GM18526 (cell line): Measurements from ENCODE around the gene ZBTB40.
A peak's percentile ranks its signal among the peaks of the same experiment; 100 is the strongest.

Source experiments
- POLR2A ChIP-seq: IDR thresholded peaks from 3 replicates; pipeline ENCODE4 v1.6.1; 2011; ENCODE audit not compliant: insufficient read length; ENCODE audit errors: extremely low read depth

Gene ZBTB40, protein sequence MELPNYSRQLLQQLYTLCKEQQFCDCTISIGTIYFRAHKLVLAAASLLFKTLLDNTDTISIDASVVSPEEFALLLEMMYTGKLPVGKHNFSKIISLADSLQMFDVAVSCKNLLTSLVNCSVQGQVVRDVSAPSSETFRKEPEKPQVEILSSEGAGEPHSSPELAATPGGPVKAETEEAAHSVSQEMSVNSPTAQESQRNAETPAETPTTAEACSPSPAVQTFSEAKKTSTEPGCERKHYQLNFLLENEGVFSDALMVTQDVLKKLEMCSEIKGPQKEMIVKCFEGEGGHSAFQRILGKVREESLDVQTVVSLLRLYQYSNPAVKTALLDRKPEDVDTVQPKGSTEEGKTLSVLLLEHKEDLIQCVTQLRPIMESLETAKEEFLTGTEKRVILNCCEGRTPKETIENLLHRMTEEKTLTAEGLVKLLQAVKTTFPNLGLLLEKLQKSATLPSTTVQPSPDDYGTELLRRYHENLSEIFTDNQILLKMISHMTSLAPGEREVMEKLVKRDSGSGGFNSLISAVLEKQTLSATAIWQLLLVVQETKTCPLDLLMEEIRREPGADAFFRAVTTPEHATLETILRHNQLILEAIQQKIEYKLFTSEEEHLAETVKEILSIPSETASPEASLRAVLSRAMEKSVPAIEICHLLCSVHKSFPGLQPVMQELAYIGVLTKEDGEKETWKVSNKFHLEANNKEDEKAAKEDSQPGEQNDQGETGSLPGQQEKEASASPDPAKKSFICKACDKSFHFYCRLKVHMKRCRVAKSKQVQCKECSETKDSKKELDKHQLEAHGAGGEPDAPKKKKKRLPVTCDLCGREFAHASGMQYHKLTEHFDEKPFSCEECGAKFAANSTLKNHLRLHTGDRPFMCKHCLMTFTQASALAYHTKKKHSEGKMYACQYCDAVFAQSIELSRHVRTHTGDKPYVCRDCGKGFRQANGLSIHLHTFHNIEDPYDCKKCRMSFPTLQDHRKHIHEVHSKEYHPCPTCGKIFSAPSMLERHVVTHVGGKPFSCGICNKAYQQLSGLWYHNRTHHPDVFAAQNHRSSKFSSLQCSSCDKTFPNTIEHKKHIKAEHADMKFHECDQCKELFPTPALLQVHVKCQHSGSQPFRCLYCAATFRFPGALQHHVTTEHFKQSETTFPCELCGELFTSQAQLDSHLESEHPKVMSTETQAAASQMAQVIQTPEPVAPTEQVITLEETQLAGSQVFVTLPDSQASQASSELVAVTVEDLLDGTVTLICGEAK

GRCh38 chr1:22451702-22452480, at the start of gene ZBTB40:
Gene ZBTB40, plus strand, starts transcription at chr1:22451851. Its CDS starts 38,098 bp downstream, at chr1:22489949.
- peak; percentile 42 for TF ChIP-seq POLR2A

DNA sequence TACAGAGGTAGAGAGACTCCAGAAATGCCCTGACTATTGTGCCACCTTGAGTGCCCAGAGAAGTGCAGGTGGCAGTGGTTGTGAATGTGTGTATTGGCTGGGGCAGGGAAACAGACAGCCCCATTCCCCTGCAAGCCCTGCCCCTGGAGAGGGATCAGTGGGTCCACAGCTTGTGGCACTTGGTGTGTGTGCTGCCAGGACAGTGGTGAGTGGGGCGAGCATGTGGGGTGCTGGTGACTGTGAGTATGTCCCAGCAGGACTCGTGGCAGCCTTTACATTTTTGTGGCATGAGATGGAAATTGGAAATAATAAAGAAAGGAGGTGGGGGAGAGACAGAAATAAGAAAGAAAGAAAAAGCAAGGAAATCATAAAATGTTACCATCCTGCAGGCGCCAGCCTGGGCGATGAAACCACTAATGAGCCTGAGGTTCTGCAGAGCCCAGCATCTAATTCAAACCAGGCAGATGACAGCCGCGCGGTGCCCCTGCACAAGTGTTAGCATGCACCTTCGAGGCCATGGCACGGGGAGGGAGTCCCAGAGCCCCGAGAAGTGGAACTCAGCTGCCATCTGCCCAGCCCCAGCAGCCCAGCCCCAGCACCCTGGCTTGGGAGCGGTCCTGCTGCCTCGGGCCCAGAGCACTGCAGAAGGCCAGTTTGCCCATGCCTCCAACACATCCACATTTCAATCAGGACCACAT, 49.1 kb upstream of the ZBTB40 start:
- TF ChIP-seq POLR2A, result no peak

DNA sequence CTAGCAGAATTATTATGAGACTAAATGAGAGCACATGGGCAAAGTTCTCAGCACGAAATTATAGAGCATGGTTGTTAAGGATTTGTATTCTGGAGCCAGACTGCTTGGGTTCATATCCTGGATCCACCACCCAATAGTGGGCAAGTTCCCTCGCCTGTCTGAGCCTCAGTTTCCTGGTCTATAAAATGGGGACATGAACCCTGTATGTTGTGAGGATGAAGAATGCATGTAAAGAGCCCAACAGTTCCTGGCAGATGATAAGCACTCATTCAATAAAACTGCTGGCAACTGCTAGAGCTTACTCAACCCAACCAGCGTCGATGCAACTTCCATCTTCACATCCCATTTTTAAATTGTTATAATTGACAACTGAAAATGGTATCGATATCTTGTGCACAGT, 47.2 kb upstream of the ZBTB40 start:
- TF ChIP-seq POLR2A, result no peak

DNA sequence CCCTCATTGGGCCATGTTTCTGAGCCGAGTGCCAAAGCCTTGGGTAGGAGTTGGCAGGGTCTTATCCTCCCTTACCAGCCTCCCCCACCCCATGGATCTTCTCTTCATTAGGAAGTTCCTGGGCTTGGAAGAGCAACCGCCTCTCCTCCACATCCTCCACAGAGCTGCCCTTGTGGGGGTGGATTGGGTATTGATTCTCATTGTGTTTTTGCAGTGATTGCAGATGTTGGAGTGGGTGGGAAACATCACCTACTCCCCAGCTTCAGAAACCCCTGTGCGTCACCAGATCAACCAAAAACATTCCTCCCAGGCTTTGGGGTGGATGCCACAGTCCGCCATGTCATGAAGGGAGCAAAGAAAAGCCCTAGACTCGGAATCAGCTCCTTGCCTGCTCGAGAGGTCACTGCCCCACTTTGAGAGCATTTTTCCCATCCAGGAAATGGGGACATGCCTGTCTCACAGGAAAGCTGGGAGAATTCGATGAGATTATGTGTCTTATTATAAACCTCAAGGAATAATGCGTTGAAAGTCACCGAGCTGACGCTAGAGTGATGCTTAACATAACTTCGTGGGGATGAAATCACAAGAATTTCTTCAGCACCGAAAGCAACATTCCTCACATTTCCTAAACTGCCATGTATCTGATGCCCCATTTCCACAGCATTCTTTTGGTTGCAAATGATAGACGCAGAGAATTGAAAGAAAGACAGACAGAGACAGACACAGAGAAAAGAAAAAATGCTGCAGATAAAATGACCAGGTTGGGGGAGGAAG, 44.7 kb upstream of the ZBTB40 start:
- TF ChIP-seq POLR2A, result no peak

DNA sequence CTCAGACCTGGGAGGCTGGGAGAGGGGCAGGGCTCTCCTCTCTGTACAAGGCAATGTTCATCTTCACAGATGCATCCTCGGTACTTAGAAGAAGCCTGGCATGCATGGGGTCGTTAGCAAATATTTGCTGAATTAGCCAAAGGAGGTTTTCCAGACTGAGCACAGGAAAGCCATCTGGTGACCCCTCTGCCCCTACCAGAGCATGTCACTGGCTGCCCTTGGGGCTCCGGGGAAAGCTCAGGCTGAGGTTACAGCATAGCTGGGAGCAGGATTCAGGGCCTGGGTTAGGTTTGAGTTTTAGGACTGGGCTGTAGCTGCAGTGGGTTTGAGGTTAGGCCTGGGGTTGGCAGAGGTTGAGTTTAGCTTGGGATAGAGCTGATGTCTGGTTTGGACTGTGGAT, 43.4 kb upstream of the ZBTB40 start:
- TF ChIP-seq POLR2A, result no peak

GRCh38 chr1:22410401-22410800, 41.2 kb upstream of the ZBTB40 start:
- no peak for TF ChIP-seq POLR2A

DNA sequence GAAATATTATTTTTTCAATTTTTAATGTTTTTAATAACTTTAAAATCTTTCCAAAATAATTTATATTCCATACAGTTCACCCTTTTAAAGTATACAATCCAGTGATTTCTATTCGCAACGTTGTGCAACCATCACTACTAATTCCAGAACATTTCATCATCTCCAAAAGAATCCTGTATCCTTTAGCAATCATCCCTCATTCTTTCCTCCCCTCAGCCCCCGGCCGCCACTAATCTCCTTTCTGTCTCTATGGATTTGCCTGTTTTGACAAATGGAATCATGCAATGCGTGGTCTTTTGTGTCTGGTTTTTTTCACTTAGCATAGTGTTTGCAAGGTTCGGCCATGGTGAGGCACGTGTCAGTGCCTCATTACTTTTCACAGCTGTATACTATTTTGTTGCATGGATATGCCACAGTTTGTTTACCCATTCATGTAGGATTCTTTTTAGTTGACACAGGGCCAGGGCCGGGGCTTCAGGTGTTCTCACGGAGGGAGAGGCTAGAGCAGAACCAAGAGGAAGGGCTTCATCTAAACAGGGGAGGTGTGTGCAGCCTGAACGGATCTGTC, 40.6 kb upstream of the ZBTB40 start:
- no peak for TF ChIP-seq POLR2A

GRCh38 chr1:22411589-22411988, 40.1 kb upstream of the ZBTB40 start:
- no peak for TF ChIP-seq POLR2A

DNA sequence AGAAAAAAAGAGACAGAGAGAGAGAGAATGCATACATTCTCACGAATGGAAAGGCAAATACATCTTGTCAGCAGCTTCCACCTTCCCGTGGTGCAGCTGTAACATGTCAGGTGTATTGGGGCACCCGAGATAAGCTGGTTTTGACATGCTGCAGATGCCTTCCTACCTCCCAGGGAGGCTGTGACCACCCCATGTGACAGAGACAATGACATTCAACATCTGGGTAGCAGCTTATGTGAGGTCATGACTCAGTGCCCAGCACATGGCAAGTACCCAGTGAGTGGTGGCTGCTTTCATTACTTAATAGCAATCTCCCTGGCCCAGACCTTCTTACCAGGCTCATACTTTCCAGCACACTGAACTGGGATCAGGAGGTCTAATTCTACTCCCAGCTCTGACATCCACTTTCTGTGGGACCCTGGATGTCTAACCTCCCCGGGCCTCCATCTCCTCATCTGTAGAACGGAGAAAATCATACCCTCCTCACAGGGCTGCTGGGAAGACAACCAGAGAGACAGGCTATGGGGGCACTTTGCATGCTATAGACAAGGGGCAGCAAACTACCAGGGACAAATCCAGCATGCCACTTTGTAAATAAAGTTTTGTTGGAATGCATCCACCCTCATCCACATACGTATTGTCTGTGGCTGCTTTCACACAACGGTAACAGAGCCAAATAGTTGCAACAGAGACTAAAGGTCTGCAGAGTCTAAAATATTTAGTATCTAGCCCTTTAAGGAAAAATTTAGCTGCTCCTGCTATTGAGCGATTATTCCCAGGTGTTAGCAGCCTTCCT, 38.5 kb upstream of the ZBTB40 start:
- TF ChIP-seq POLR2A, result no peak

DNA sequence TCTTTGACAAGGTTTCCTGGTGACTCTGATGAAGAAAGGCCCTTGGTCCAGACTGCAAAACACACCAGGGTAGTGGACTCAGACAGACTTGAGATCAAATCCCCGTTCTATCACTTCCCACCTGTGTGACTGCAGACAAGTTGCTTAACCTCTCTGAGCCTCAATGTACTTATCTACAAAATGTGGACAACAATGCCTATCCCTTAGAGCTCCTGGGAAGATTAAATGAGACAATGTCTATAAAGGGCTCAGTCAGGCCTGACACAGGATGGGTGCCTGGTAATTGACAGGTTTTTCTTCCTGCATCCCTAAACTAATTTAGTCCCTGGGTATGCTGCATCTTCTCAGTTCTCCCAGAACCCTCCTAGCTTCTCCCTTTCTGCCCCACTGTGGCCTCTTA, 37.9 kb upstream of the ZBTB40 start:
- no peak for TF ChIP-seq POLR2A

GRCh38 chr1:22414244-22414751, 37.4 kb upstream of the ZBTB40 start:
- TF ChIP-seq POLR2A, result no peak

- no peak for TF ChIP-seq POLR2A
These were observed 36.2 kb upstream of the ZBTB40 start for GRCh38 chr1:22415489-22415888.
